ENCODE measurements around the gene TRIM69. TPM values are rescaled to one million over a fixed set of nuclear protein-coding genes. Genes with fewer than 3 reads are reported as not detected.

TRIM69 gene
- 3.4 and 7.5 TPM in 2 replicates for total RNA-seq

DNA sequence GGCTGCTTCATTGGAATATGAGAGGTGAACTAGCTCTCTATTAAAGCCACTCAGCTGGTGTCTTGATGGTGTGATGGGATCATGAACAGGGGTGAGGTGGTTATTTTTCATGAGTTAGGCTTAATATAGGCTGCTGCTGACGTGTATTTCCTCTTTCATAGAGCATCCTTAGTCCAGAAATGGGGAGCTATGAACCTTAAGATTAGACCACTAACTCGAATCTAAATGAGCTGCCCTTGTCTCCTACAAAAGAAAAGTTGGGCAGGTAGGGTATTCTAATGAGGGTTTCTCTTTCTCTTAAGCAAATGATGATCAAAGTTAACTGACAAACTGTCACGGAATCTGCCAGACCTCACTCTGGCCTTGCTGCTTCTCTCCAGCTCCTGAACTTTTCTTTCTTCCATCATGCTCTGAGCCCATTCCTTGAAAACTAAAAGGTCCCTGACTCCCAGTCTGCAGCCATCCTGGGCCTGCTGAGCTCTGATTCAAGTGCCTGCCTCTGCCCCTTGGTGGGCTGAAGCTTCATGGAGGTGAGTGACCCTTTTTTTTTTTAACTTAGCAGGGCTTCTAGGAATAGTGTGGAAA is at the start of gene TRIM69:
TRIM69 (plus strand) TSS at position 348 of the 585 bp plus-strand sequence; CDS start at position 525, 177 bp downstream.

DNA sequence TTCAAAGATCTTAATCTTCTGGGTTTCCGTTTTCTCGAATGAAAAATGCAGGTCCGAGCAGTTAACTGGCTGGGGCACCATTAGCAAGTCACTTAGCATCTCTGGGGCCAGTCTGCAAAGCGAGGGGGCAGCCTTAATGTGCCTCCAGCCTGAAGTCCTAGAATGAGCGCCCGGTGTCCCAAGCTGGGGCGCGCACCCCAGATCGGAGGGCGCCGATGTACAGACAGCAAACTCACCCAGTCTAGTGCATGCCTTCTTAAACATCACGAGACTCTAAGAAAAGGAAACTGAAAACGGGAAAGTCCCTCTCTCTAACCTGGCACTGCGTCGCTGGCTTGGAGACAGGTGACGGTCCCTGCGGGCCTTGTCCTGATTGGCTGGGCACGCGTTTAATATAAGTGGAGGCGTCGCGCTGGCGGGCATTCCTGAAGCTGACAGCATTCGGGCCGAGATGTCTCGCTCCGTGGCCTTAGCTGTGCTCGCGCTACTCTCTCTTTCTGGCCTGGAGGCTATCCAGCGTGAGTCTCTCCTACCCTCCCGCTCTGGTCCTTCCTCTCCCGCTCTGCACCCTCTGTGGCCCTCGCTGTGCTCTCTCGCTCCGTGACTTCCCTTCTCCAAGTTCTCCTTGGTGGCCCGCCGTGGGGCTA is 25.1 kb upstream of the TRIM69 start, which contains the start of the genes B2M and PATL2:
B2M (plus strand) TSS at position 422 of the 647 bp plus-strand sequence; CDS start at position 452, 30 bp downstream.
PATL2 (minus strand) TSS at position 228 of the 647 bp plus-strand sequence. CDS start 34,833 bp downstream, outside the sequence.

Other genes with a start within 250 kb of the TRIM69 start
- 28.9 and 38.6 TPM in 2 replicates for gene EIF3J, start 199.4 kb upstream of the TRIM69 start, total RNA-seq
- 37.7 and 42.8 TPM in 2 replicates for gene SPG11, start 72.9 kb upstream of the TRIM69 start, total RNA-seq
- gene PATL2, start 25.2 kb upstream of the TRIM69 start, total RNA-seq: under 0.01 TPM in 1 of 2 replicates, not detected in the other
- 1,832 and 2,199 TPM in 2 replicates for gene B2M, start 25.0 kb upstream of the TRIM69 start, total RNA-seq
- not detected in 2 replicates for gene TERB2, start 220.2 kb downstream of the TRIM69 start, total RNA-seq